Fibroblast of lung (primary cell): ENCODE results near the gene CCDC87. TPM values are rescaled to one million over a fixed set of nuclear protein-coding genes. Genes with fewer than 3 reads are reported as not detected.
A peak's percentile ranks its signal among the peaks of the same experiment; 100 is the strongest.

Source experiments
- DNase-seq, 2 donors: peaks; one replicate each; pipeline versions ENCODE4 v3.0.0 to v3.0.0-alpha.2; 2010; ENCODE audit warnings: low read depth in 2 of 2
- H2AFZ ChIP-seq: 2 replicates; pipeline ENCODE4 v1.5.1; 2012; ENCODE audit warnings: low read length, control low read depth, inconsistent platforms
- H3K27ac ChIP-seq: 2 replicates; pipeline ENCODE4 v1.5.1; 2011; ENCODE audit warnings: low read length, control low read depth; ENCODE audit not compliant: insufficient read depth
- H3K27me3 ChIP-seq: 2 replicates; pipeline ENCODE4 v1.5.1; 2011; ENCODE audit warnings: mild to moderate bottlenecking, low read length; ENCODE audit not compliant: control insufficient read depth, insufficient read depth
- H3K36me3 ChIP-seq: 2 replicates; pipeline ENCODE4 v1.5.1; 2011; ENCODE audit warnings: low read length; ENCODE audit not compliant: control insufficient read depth, insufficient read depth
- H3K4me1 ChIP-seq: 2 replicates; pipeline ENCODE4 v1.5.1; 2011; ENCODE audit warnings: low read length; ENCODE audit not compliant: control insufficient read depth, insufficient read depth; ENCODE audit errors: extremely low read depth
- H3K4me2 ChIP-seq: 2 replicates; pipeline ENCODE4 v1.5.1; 2011; ENCODE audit warnings: low read length, control low read depth; ENCODE audit not compliant: insufficient read depth; ENCODE audit errors: extremely low read depth
- H3K4me3 ChIP-seq, 4 experiments: fragments of 200-600 bp in 1 of 4; sonication (generic) in 1 of 4; replicated peaks in 1 of 4; 2 replicates each; pipeline ENCODE4 v1.5.1; 2011 to 2016; ENCODE audit warnings: low read length in 4 of 4, low read depth in 3 of 4, mild to moderate bottlenecking in 3 of 4, control low read depth in 2 of 4, inconsistent platforms in 1 of 4, mixed read lengths in 1 of 4; ENCODE audit not compliant: insufficient read depth in 1 of 4; ENCODE audit errors: control extremely low read depth in 1 of 4
- H3K79me2 ChIP-seq: 2 replicates; pipeline ENCODE4 v1.5.1; 2012; ENCODE audit warnings: mild to moderate bottlenecking, low read length, inconsistent platforms; ENCODE audit not compliant: control insufficient read depth, insufficient read depth
- H3K9ac ChIP-seq: 2 replicates; pipeline ENCODE4 v1.5.1; 2011; ENCODE audit warnings: mild to moderate bottlenecking, low read length, control low read depth; ENCODE audit not compliant: insufficient read depth
- H3K9me3 ChIP-seq: 2 replicates; pipeline ENCODE4 v1.5.1; 2012; ENCODE audit warnings: low read depth, low read length; ENCODE audit not compliant: control insufficient read depth, insufficient read depth
- H4K20me1 ChIP-seq: 2 replicates; pipeline ENCODE4 v1.5.1; 2011; ENCODE audit warnings: low read length; ENCODE audit not compliant: control insufficient read depth, insufficient read depth; ENCODE audit errors: extremely low read depth
- EZH2 ChIP-seq: IDR thresholded peaks from 2 replicates; pipeline ENCODE4 v1.5.1; 2012; ENCODE audit warnings: low read length, control low read depth, mild to moderate bottlenecking; ENCODE audit errors: missing control alignments
- polyA plus RNA-seq, 2 donors: library from polyadenylated mRNA; depleted of rRNA in 1 of 2; stranded (reverse) in 1 of 2; unstranded in 1 of 2; fragments of >200 nt; gene quantifications; 2 replicates each; pipeline ENCODE4 v1.2.1, GENCODE V29; 2011 to 2012; ENCODE audit warnings: missing spikeins in 1 of 2
- total RNA-seq: library from RNA; depleted of rRNA; stranded (reverse); fragments of >200 nt; gene quantifications from 2 replicates; pipeline ENCODE4 v1.2.1, GENCODE V29; 2014
- TF ChIP-seq, protein P1 (sequence below), 2 donors: IDR thresholded peaks in 1 of 2; conservative IDR thresholded peaks in 1 of 2; 1 replicate in 1 of 2; 2 replicates in 1 of 2; pipeline ENCODE4 v1.5.1; 2011 to 2012; ENCODE audit warnings: low read length in 2 of 2, control low read depth in 1 of 2, inconsistent platforms in 1 of 2, low read depth in 1 of 2, mild to moderate bottlenecking in 1 of 2

CCDC87 gene
- total and polyA plus RNA-seq, 2 donors (not counting 1 experiment from before 2014, with no cell fraction given): 0.11 to 0.33 TPM

DNA sequence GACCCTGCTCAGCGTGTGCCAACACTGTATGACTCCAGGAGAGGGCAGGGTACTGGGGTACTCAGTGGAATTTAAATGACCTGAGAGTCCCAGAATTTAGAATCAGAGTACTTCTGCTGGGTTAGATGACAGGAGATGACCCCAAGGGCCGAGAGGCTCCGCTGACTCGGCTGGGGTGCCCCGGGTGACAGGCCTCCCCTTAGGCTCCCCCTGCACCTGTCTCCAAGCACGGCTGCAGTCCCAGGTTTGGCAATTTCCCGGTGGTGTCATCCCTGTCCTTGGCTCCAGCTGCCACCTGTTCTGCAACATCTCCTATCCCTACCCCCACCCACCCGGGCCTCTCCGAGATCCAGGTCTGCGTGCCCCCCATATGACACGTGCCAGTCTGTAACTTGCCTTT is 44.8 kb downstream of the CCDC87 start:
- no peak overlapping the region for H2AFZ ChIP-seq
- no peak overlapping the region for H3K9ac ChIP-seq
- no peaks in the 10 kb centered on the region for H3K9me3 ChIP-seq
- TF ChIP-seq, protein P1, sequence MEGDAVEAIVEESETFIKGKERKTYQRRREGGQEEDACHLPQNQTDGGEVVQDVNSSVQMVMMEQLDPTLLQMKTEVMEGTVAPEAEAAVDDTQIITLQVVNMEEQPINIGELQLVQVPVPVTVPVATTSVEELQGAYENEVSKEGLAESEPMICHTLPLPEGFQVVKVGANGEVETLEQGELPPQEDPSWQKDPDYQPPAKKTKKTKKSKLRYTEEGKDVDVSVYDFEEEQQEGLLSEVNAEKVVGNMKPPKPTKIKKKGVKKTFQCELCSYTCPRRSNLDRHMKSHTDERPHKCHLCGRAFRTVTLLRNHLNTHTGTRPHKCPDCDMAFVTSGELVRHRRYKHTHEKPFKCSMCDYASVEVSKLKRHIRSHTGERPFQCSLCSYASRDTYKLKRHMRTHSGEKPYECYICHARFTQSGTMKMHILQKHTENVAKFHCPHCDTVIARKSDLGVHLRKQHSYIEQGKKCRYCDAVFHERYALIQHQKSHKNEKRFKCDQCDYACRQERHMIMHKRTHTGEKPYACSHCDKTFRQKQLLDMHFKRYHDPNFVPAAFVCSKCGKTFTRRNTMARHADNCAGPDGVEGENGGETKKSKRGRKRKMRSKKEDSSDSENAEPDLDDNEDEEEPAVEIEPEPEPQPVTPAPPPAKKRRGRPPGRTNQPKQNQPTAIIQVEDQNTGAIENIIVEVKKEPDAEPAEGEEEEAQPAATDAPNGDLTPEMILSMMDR (conservative IDR thresholded peaks at IDR 0.05 in 1 of 2, IDR thresholded peaks at IDR 0.05 in 1 of 2; ENCODE audit: low read depth in 1 of 2, low read length in 2 of 2): no peak
- TF ChIP-seq EZH2: no peak
- H3K79me2 ChIP-seq: no peaks in the 10 kb centered on the region
- H3K4me1 ChIP-seq: no peaks in the 10 kb centered on the region
- H3K27me3 ChIP-seq: peaks cover 19% of the 10 kb centered on the region
- H3K27ac ChIP-seq: no peak overlapping the region
- no peak overlapping the region for H3K4me2 ChIP-seq
- H4K20me1 ChIP-seq: no peaks in the 10 kb centered on the region
- no peak for DNase-seq
- H3K4me3 ChIP-seq: no peak overlapping the region
- H3K36me3 ChIP-seq: peaks cover 1% of the 10 kb centered on the region

DNA sequence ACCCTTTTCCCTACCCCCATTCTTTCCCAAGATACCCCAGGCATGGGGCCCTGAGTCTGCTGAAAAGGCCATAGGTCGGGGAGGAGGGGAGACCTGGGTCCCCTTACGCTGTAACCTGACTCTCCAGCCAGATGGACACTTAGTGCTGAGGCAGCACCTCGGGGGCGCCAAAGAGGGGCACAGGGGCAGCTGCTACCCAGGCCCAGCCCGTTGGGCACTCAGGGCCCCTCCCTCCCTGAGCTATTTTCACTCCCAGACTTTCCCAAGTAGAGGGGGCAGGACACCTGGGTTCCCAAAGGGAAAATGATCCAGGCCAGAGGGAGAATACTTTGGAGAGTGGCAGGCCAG is 45.2 kb downstream of the CCDC87 start:
- H3K27ac ChIP-seq: no peak overlapping the region
- no peaks in the 10 kb centered on the region for H4K20me1 ChIP-seq
- H3K36me3 ChIP-seq: peaks cover 1% of the 10 kb centered on the region
- no peak for DNase-seq
- no peaks in the 10 kb centered on the region for H3K79me2 ChIP-seq
- peaks cover 19% of the 10 kb centered on the region for H3K27me3 ChIP-seq
- H3K9me3 ChIP-seq: no peaks in the 10 kb centered on the region
- TF ChIP-seq EZH2: no peak
- TF ChIP-seq, protein P1 (conservative IDR thresholded peaks at IDR 0.05 in 1 of 2, IDR thresholded peaks at IDR 0.05 in 1 of 2; ENCODE audit: low read depth in 1 of 2, low read length in 2 of 2): no peak
- H3K4me1 ChIP-seq: peaks cover 1% of the 10 kb centered on the region
- no peak overlapping the region for H2AFZ ChIP-seq
- no peak overlapping the region for H3K4me3 ChIP-seq
- no peak overlapping the region for H3K9ac ChIP-seq
- H3K4me2 ChIP-seq: no peak overlapping the region

DNA sequence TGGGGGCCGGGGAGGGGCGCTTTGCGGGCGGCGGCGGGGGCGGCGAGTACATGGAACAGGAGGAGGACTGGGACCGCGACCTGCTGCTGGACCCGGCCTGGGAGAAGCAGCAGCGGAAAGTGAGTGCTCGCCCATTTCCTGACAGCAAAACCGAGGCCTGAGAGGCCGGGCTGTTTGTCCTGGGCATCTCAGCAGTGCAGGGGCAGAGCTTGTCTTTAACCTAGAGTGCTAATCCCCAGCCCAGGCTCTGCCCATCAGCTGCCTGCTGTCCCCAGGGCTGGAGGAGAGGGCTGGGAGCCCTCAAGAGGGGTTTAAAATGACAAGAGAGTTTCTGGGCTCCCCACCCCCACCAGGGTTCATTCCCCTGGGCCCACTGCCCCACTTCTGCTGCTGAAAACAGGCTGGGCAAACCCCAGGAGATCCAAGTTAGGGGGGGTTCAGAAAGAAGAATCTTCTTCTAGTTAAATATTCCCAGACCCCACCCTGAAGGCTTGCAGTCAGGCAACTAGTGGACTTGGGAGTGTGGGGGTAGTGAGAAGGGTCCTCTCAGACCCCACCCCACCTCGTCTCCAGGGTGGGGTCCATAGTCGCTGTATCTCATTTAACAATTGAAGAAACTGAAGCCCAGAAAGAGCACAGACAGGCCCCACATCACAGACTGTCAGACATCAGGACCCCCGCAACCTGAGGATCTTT is 45.7 kb downstream of the CCDC87 start:
- TF ChIP-seq, protein P1 (conservative IDR thresholded peaks at IDR 0.05 in 1 of 2, IDR thresholded peaks at IDR 0.05 in 1 of 2; ENCODE audit: low read depth in 1 of 2, low read length in 2 of 2): no peak
- TF ChIP-seq EZH2: no peak
- H3K4me3 ChIP-seq: no peak overlapping the region
- H2AFZ ChIP-seq: no peak overlapping the region

More for the DNA sequence above, 45.7 kb downstream of the CCDC87 start:
- H3K9me3 ChIP-seq: no peaks in the 10 kb centered on the region
- peaks cover 4% of the 10 kb centered on the region for H3K36me3 ChIP-seq
- no peaks in the 10 kb centered on the region for H3K79me2 ChIP-seq
- no peak for DNase-seq
- peak overlapping the region; percentile 83 for H3K4me2 ChIP-seq
- peaks cover 7% of the 10 kb centered on the region for H3K4me1 ChIP-seq
- no peaks in the 10 kb centered on the region for H4K20me1 ChIP-seq
- no peak overlapping the region for H3K27ac ChIP-seq
- no peak overlapping the region for H3K9ac ChIP-seq
- peaks cover 19% of the 10 kb centered on the region for H3K27me3 ChIP-seq
